K562 (cell line): Measurements from ENCODE around the gene TM9SF4. TPM values are rescaled to one million over a fixed set of nuclear protein-coding genes. Genes with fewer than 3 reads are reported as not detected.
A peak's percentile ranks its signal among the peaks of the same experiment; 100 is the strongest.

Experiments used
- BMI1 ChIP-seq: fragments of 150-350 bp; IDR thresholded peaks from 2 replicates; pipeline ENCODE4 v1.6.1; 2014; ENCODE audit warnings: low read length
- C11orf30 ChIP-seq: fragments of 450-650 bp; IDR thresholded peaks from 2 replicates; pipeline ENCODE4 v1.6.1; 2016; ENCODE audit warnings: low read depth, mild to moderate bottlenecking
- CBX8 ChIP-seq: fragments of 200-600 bp; sonication (generic); IDR thresholded peaks from 2 replicates; pipeline ENCODE4 v1.6.1; 2012; ENCODE audit warnings: borderline replicate concordance, mixed run types, low read depth, mild to moderate bottlenecking, moderate library complexity, mixed read lengths, low read length, control low read depth, inconsistent platforms; ENCODE audit not compliant: poor library complexity, severe bottlenecking; ENCODE audit errors: extremely low read depth
- CHD4 ChIP-seq: fragments of 200-600 bp; sonication (generic); IDR thresholded peaks from 3 replicates; pipeline ENCODE4 v1.6.1; 2012; ENCODE audit warnings: low read depth, mild to moderate bottlenecking, mixed read lengths, low read length, inconsistent platforms; ENCODE audit not compliant: insufficient read depth, insufficient replicate concordance, poor library complexity, severe bottlenecking
- CREBBP ChIP-seq: IDR thresholded peaks from one replicate; pipeline ENCODE4 v1.6.1; 2012; ENCODE audit warnings: low read depth, mild to moderate bottlenecking, control low read depth, inconsistent platforms, low read length
- CSDE1 ChIP-seq, 2 experiments: fragments of 450-650 bp; IDR thresholded peaks; 2 replicates each; pipeline ENCODE4 v1.6.1; 2016; ENCODE audit warnings: mild to moderate bottlenecking in 1 of 2
- ERF ChIP-seq: fragments of 450-650 bp; formaldehyde crosslinking; IDR thresholded peaks from 2 replicates; pipeline ENCODE4 v1.4.0; 2020; ENCODE audit warnings: mild to moderate bottlenecking, mixed read lengths
- ETV5 ChIP-seq: sonication (generic); formaldehyde crosslinking; IDR thresholded peaks from 2 replicates; pipeline ENCODE4 v1.4.0; 2020; ENCODE audit warnings: low read depth, mild to moderate bottlenecking, missing genetic modification reagents
- FOXM1 ChIP-seq, 2 experiments: fragments of 450-650 bp in 1 of 2; sonication (generic) in 1 of 2; formaldehyde crosslinking in 1 of 2; IDR thresholded peaks; 2 replicates each; pipeline versions ENCODE4 v1.6.1 to v1.9.0; 2017 to 2022; ENCODE audit warnings: low read depth in 2 of 2, mild to moderate bottlenecking in 2 of 2, missing genetic modification reagents in 1 of 2, moderate library complexity in 1 of 2
- FUS ChIP-seq: fragments of 200-400 bp; formaldehyde crosslinking; optimal IDR thresholded peaks from 2 replicates; pipeline ENCODE3; 2017; ENCODE audit warnings: low read depth, low read length
- GATAD2B ChIP-seq: fragments of 450-650 bp; IDR thresholded peaks from 2 replicates; pipeline ENCODE4 v1.6.1; 2017; ENCODE audit warnings: mild to moderate bottlenecking, borderline replicate concordance
- KHSRP ChIP-seq: fragments of 450-650 bp; IDR thresholded peaks from 2 replicates; pipeline ENCODE4 v1.6.1; 2017
- POLR2H ChIP-seq: IDR thresholded peaks from 2 replicates; pipeline ENCODE4 v1.6.1; 2016; ENCODE audit warnings: missing genetic modification characterization, low read depth, mild to moderate bottlenecking, control low read depth, missing compliant biosample characterization, moderate library complexity
- POU5F1 ChIP-seq: fragments of 150-350 bp; IDR thresholded peaks from 2 replicates; pipeline ENCODE4 v1.6.1; 2014; ENCODE audit warnings: borderline replicate concordance, low read length, low read depth, mild to moderate bottlenecking; ENCODE audit not compliant: partially characterized antibody
- RCOR1 ChIP-seq, 2 experiments: IDR thresholded peaks; 2 replicates each; pipeline ENCODE4 v1.6.1; 2012; ENCODE audit warnings: low read depth in 2 of 2, low read length in 2 of 2, borderline replicate concordance in 1 of 2, improper control_type of control experiment in 1 of 2
- SMAD1 ChIP-seq: fragments of 150-350 bp; IDR thresholded peaks from 2 replicates; pipeline ENCODE4 v1.6.1; 2014; ENCODE audit warnings: low read length, low read depth; ENCODE audit not compliant: partially characterized antibody
- SNRNP70 ChIP-seq: fragments of 200-400 bp; formaldehyde crosslinking; optimal IDR thresholded peaks from 2 replicates; pipeline ENCODE3; 2017; ENCODE audit warnings: low read depth, low read length
- XRCC3 ChIP-seq: fragments of 450-650 bp; IDR thresholded peaks from 2 replicates; pipeline ENCODE4 v1.6.1; 2017; ENCODE audit warnings: mild to moderate bottlenecking, moderate library complexity
- ZNF347 ChIP-seq: fragments of 450-650 bp; formaldehyde crosslinking; IDR thresholded peaks from 2 replicates; pipeline ENCODE4 v1.4.0; 2020; ENCODE audit warnings: low read depth, mild to moderate bottlenecking, moderate library complexity
- ZNF644 ChIP-seq: fragments of 200-800 bp; sonication (Bioruptor generic); IDR thresholded peaks from 2 replicates; pipeline ENCODE4 v1.6.1; 2016; ENCODE audit warnings: low read depth, missing genetic modification characterization, missing compliant biosample characterization
- ZSCAN32 ChIP-seq: fragments of 450-650 bp; formaldehyde crosslinking; IDR thresholded peaks from 2 replicates; pipeline ENCODE4 v1.4.0; 2020; ENCODE audit warnings: mild to moderate bottlenecking, moderate library complexity
- polyA plus RNA-seq, 8 experiments: library from polyadenylated mRNA; depleted of rRNA in 4 of 8; stranded (reverse) in 5 of 8; unstranded in 3 of 8; fragments of >200 nt; fragmentation: Nextera tagmentation in 2 of 8; fragmentation: Illumina TruSeq in 1 of 8; extraction: Ambion mirVana in 2 of 8; extraction: Trizol in 1 of 8; gene quantifications; 2 replicates each; pipeline versions ENCODE4 v1.2.1 to v1.2.3, GENCODE V29; 2011 to 2014; ENCODE audit warnings: inconsistent platforms in 1 of 8, missing spikeins in 1 of 8
- total RNA-seq, 7 experiments: library from RNA; depleted of rRNA in 6 of 7; stranded (reverse); fragments of >200 nt in 6 of 7; fragmentation: Illumina TruSeq in 2 of 7; extraction: Trizol in 2 of 7; gene quantifications; 2 replicates each; pipeline versions ENCODE4 v1.2.1 to v1.2.3, GENCODE V29; 2011 to 2021; ENCODE audit warnings: low replicate concordance in 1 of 7
- TF ChIP-seq, protein P1 (sequence below): fragments of 250-450 bp; sonication (Bioruptor Pico); IDR thresholded peaks from 2 replicates; pipeline ENCODE4 v1.8.0; 2022; ENCODE audit warnings: moderate library complexity, mild to moderate bottlenecking, inconsistent platforms
- TF ChIP-seq, protein P2 (sequence below): fragments of 200-800 bp; sonication (Bioruptor generic); IDR thresholded peaks from 2 replicates; pipeline ENCODE4 v1.6.1; 2017; ENCODE audit warnings: missing genetic modification characterization, missing compliant biosample characterization
- TF ChIP-seq, protein P3 (sequence below): sonication (generic); formaldehyde crosslinking; IDR thresholded peaks from 2 replicates; pipeline ENCODE4 v1.8.0; 2022; ENCODE audit warnings: mild to moderate bottlenecking, missing genetic modification reagents
- TF ChIP-seq, protein P4 (sequence below): fragments of 450-650 bp; IDR thresholded peaks from one replicate; pipeline ENCODE4 v1.6.1; 2018; ENCODE audit warnings: mild to moderate bottlenecking, moderate library complexity; ENCODE audit not compliant: partially characterized antibody
- TF ChIP-seq, protein P5 (sequence below): fragments of 450-650 bp; IDR thresholded peaks from 2 replicates; pipeline ENCODE4 v1.6.1; 2016; ENCODE audit warnings: low read depth, mild to moderate bottlenecking, moderate library complexity

The TM9SF4 gene
- total and polyA plus RNA-seq, 9 of the 15 experiments (the other 6 are each of a cell fraction or from before 2014, with no cell fraction given), result 14.5 to 46.3 (median 26.9) TPM

DNA sequence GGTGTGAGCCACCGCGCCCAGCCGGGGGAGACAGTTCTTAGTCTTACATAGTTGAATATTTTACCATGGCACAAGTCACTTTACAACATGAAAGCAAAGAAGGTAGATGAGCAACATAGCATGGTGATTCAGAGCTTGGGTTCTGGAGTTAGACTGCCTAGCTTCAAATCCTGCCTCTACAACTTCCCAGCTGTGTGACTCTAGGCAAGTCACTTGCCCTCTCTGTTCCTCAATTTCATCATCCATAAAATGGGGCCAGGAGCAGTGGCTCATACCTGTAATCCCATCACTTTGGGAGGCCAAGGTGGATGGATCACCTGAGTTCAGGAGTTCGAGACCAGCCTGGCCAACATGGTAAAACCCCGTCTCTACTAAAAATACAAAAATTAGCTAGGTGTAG, 31.2 kb upstream of the TM9SF4 start (continued):
- no peak for TF ChIP-seq ERF (CRISPR knock-in tag)
- no peak for TF ChIP-seq KHSRP
- no peak for TF ChIP-seq SMAD1
- TF ChIP-seq FUS, result no peak
- TF ChIP-seq CBX8, result no peak
- TF ChIP-seq, protein P1, sequence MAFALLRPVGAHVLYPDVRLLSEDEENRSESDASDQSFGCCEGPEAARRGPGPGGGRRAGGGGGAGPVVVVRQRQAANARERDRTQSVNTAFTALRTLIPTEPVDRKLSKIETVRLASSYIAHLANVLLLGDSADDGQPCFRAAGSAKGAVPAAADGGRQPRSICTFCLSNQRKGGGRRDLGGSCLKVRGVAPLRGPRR (CRISPR knock-in tag), result no peak
- TF ChIP-seq, protein P2, sequence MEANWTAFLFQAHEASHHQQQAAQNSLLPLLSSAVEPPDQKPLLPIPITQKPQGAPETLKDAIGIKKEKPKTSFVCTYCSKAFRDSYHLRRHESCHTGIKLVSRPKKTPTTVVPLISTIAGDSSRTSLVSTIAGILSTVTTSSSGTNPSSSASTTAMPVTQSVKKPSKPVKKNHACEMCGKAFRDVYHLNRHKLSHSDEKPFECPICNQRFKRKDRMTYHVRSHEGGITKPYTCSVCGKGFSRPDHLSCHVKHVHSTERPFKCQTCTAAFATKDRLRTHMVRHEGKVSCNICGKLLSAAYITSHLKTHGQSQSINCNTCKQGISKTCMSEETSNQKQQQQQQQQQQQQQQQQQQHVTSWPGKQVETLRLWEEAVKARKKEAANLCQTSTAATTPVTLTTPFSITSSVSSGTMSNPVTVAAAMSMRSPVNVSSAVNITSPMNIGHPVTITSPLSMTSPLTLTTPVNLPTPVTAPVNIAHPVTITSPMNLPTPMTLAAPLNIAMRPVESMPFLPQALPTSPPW (CRISPR knock-in tag), result no peak
- no peak for TF ChIP-seq ETV5 (CRISPR knock-in tag)
- TF ChIP-seq, protein P3, sequence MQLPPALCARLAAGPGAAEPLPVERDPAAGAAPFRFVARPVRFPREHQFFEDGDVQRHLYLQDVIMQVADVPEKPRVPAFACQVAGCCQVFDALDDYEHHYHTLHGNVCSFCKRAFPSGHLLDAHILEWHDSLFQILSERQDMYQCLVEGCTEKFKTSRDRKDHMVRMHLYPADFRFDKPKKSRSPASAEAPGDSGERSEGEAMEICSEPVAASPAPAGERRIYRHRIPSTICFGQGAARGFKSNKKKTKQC (CRISPR knock-in tag), result no peak
- no peak for TF ChIP-seq BMI1
- no peak for TF ChIP-seq FOXM1 (IDR thresholded peaks at IDR 0.05; ENCODE audit: low read depth)
- TF ChIP-seq FOXM1 (CRISPR knock-in tag; IDR thresholded peaks at IDR 0.05; ENCODE audit: low read depth), result no peak
- TF ChIP-seq GATAD2B, result no peak
- no peak for TF ChIP-seq POU5F1
- peak; percentile 27 for TF ChIP-seq CHD4
- no peak for TF ChIP-seq CSDE1 (IDR thresholded peaks at IDR 0.05)
- TF ChIP-seq ZNF347, result no peak
- TF ChIP-seq, protein P4, sequence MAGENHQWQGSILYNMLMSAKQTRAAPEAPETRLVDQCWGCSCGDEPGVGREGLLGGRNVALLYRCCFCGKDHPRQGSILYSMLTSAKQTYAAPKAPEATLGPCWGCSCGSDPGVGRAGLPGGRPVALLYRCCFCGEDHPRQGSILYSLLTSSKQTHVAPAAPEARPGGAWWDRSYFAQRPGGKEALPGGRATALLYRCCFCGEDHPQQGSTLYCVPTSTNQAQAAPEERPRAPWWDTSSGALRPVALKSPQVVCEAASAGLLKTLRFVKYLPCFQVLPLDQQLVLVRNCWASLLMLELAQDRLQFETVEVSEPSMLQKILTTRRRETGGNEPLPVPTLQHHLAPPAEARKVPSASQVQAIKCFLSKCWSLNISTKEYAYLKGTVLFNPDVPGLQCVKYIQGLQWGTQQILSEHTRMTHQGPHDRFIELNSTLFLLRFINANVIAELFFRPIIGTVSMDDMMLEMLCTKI, result no peak
- no peak; a peak in 1 of 4 replicates for TF ChIP-seq RCOR1 (IDR thresholded peaks at IDR 0.05; ENCODE audit: borderline replicate concordance in 1 of 2, low read depth in 2 of 2, low read length in 2 of 2)
- no peak for TF ChIP-seq ZNF644
- TF ChIP-seq CREBBP, result no peak
- no peak for TF ChIP-seq SNRNP70
- no peak for TF ChIP-seq C11orf30
- TF ChIP-seq XRCC3, result no peak
- TF ChIP-seq, protein P5, sequence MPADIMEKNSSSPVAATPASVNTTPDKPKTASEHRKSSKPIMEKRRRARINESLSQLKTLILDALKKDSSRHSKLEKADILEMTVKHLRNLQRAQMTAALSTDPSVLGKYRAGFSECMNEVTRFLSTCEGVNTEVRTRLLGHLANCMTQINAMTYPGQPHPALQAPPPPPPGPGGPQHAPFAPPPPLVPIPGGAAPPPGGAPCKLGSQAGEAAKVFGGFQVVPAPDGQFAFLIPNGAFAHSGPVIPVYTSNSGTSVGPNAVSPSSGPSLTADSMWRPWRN, result no peak
- no peak for TF ChIP-seq ZSCAN32 (CRISPR knock-in tag)
- TF ChIP-seq POLR2H (tag), result no peak
